Measurements from ENCODE around the gene ANTXR1. TPM values are rescaled to one million over a fixed set of nuclear protein-coding genes. Genes with fewer than 3 reads are reported as not detected.

Gene ANTXR1
- total and polyA plus RNA-seq, 2 experiments from 2014 or later, result 128 to 191 TPM

- no peaks in the 10 kb centered on the region for H3K36me3 ChIP-seq (ENCODE audit: low read depth)
- no peaks in the 10 kb centered on the region for H3K79me2 ChIP-seq (ENCODE audit: insufficient read depth)
- no peak overlapping the region for H3K27ac ChIP-seq
- no peak overlapping the region for H3K4me2 ChIP-seq (ENCODE audit: unreplicated experiment)
- H3K4me3 ChIP-seq, result no peak overlapping the region
- H3K9ac ChIP-seq, result no peak overlapping the region
- TF ChIP-seq EZH2phosphoT487 (IDR thresholded peaks at IDR 0.05; ENCODE audit: insufficient read depth, low read depth), result no peak
- no peak for TF ChIP-seq EZH2 (IDR thresholded peaks at IDR 0.05; ENCODE audit: insufficient read depth, poor library complexity, severe bottlenecking)
- no peaks in the 10 kb centered on the region for H3K9me3 ChIP-seq (ENCODE audit: low read depth)
- H3K4me1 ChIP-seq (ENCODE audit: insufficient read depth), result no peaks in the 10 kb centered on the region
- 76 to 79% methylated on average over 5 of the region's 5 CpGs for WGBS, 2 experiments (ENCODE audit: low coverage in 1 of 2, low lambda C conversion rate in 2 of 2, missing lambda C conversion rate in 2 of 2)
- no peak for DNase-seq
- in situ Hi-C loops (cut with MboI), result no loop called here
- H3F3A ChIP-seq (ENCODE audit: insufficient read depth), result no peaks in the 10 kb centered on the region
- H3K27me3 ChIP-seq (replicated peaks; ENCODE audit: insufficient read depth), result no peaks in the 10 kb centered on the region
- H3K9me2 ChIP-seq (ENCODE audit: insufficient read depth), result no peaks in the 10 kb centered on the region
- H4K20me1 ChIP-seq (ENCODE audit: insufficient read depth), result no peaks in the 10 kb centered on the region
- H2AFZ ChIP-seq, result no peak overlapping the region
Observed at GRCh38 chr2:68989035-68989434, 23.9 kb upstream of the ANTXR1 start.

- no peaks in the 10 kb centered on the region for H3K36me3 ChIP-seq (ENCODE audit: low read depth)
- no peak overlapping the region for H2AFZ ChIP-seq
- TF ChIP-seq EZH2 (IDR thresholded peaks at IDR 0.05; ENCODE audit: insufficient read depth, poor library complexity, severe bottlenecking), result no peak
- no peak for TF ChIP-seq EZH2phosphoT487 (IDR thresholded peaks at IDR 0.05; ENCODE audit: insufficient read depth, low read depth)
- no peak overlapping the region for H3K27ac ChIP-seq
- in situ Hi-C loops (cut with MboI), result no loop called here
- peaks cover 13% of the 10 kb centered on the region; the same call in 1 of the 2 replicates for H3F3A ChIP-seq (ENCODE audit: insufficient read depth)
- H3K9ac ChIP-seq, result no peak overlapping the region
- no peaks in the 10 kb centered on the region for H3K9me2 ChIP-seq (ENCODE audit: insufficient read depth)
- H3K4me3 ChIP-seq, result no peak overlapping the region
- no peak for DNase-seq
- no peaks in the 10 kb centered on the region for H3K9me3 ChIP-seq (ENCODE audit: low read depth)
- H4K20me1 ChIP-seq (ENCODE audit: insufficient read depth), result no peaks in the 10 kb centered on the region
- H3K79me2 ChIP-seq (ENCODE audit: insufficient read depth), result no peaks in the 10 kb centered on the region
- WGBS, 2 experiments (ENCODE audit: low coverage in 1 of 2, low lambda C conversion rate in 2 of 2, missing lambda C conversion rate in 2 of 2), result 77 to 87% methylated on average over 5 of the region's 5 CpGs
- peaks cover 23% of the 10 kb centered on the region for H3K4me1 ChIP-seq (ENCODE audit: insufficient read depth)
- no peak overlapping the region for H3K4me2 ChIP-seq (ENCODE audit: unreplicated experiment)
- no peaks in the 10 kb centered on the region for H3K27me3 ChIP-seq (replicated peaks; ENCODE audit: insufficient read depth)
Observed at GRCh38 chr2:68992341-68992740, 20.6 kb upstream of the ANTXR1 start.

- Histone ChIP-seq H4K20me1 (ENCODE audit: insufficient read depth) (no peaks in the 10 kb centered on the region), H3F3A (ENCODE audit: insufficient read depth) (peaks cover 13% of the 10 kb centered on the region; the same call in 1 of the 2 replicates), H3K4me1 (ENCODE audit: insufficient read depth) (peaks cover 28% of the 10 kb centered on the region), H3K9me3 (ENCODE audit: low read depth) (no peaks in the 10 kb centered on the region), H3K79me2 (ENCODE audit: insufficient read depth) (no peaks in the 10 kb centered on the region), H3K27me3 (replicated peaks; ENCODE audit: insufficient read depth) (no peaks in the 10 kb centered on the region), H3K27ac (no peak overlapping the region), H3K36me3 (ENCODE audit: low read depth) (no peaks in the 10 kb centered on the region), H3K4me3 (no peak overlapping the region), H3K9ac (no peak overlapping the region), H3K4me2 (ENCODE audit: unreplicated experiment) (no peak overlapping the region), H3K9me2 (ENCODE audit: insufficient read depth) (no peaks in the 10 kb centered on the region), H2AFZ (no peak overlapping the region)
- 75 to 81% methylated on average over 3 of the region's 3 CpGs for WGBS, 2 experiments (ENCODE audit: low coverage in 1 of 2, low lambda C conversion rate in 2 of 2, missing lambda C conversion rate in 2 of 2)
- in situ Hi-C loops (cut with MboI), result no loop called here
- no peak for DNase-seq
- TF ChIP-seq EZH2 (IDR thresholded peaks at IDR 0.05; ENCODE audit: insufficient read depth, poor library complexity, severe bottlenecking) (no peak), EZH2phosphoT487 (IDR thresholded peaks at IDR 0.05; ENCODE audit: insufficient read depth, low read depth) (no peak)
Observed at GRCh38 chr2:68992933-68993332, 20.0 kb upstream of the ANTXR1 start.

- Histone ChIP-seq H3K79me2 (ENCODE audit: insufficient read depth) (no peaks in the 10 kb centered on the region), H2AFZ (no peak overlapping the region), H3K4me3 (no peak overlapping the region), H3K4me2 (ENCODE audit: unreplicated experiment) (no peak overlapping the region), H3K9ac (no peak overlapping the region), H3K27me3 (replicated peaks; ENCODE audit: insufficient read depth) (no peaks in the 10 kb centered on the region), H3K27ac (no peak overlapping the region), H3F3A (ENCODE audit: insufficient read depth) (peaks cover 13% of the 10 kb centered on the region; the same call in 1 of the 2 replicates), H3K9me2 (ENCODE audit: insufficient read depth) (no peaks in the 10 kb centered on the region), H4K20me1 (ENCODE audit: insufficient read depth) (no peaks in the 10 kb centered on the region), H3K36me3 (ENCODE audit: low read depth) (no peaks in the 10 kb centered on the region), H3K4me1 (ENCODE audit: insufficient read depth) (peaks cover 28% of the 10 kb centered on the region), H3K9me3 (ENCODE audit: low read depth) (no peaks in the 10 kb centered on the region)
- WGBS, 2 experiments (ENCODE audit: low coverage in 1 of 2, low lambda C conversion rate in 2 of 2, missing lambda C conversion rate in 2 of 2), result 88% methylated on average over 7 of the region's 7 CpGs
- TF ChIP-seq EZH2 (IDR thresholded peaks at IDR 0.05; ENCODE audit: insufficient read depth, poor library complexity, severe bottlenecking), result no peak
- no peak for TF ChIP-seq EZH2phosphoT487 (IDR thresholded peaks at IDR 0.05; ENCODE audit: insufficient read depth, low read depth)
- in situ Hi-C loops (cut with MboI), result no loop called here
- no peak for DNase-seq
Observed at GRCh38 chr2:68993660-68994059, 19.3 kb upstream of the ANTXR1 start.

GRCh38 chr2:68994864-68995263, 18.1 kb upstream of the ANTXR1 start:
- Histone ChIP-seq H3K36me3 (ENCODE audit: low read depth) (no peaks in the 10 kb centered on the region), H3K4me3 (no peak overlapping the region), H3K9ac (no peak overlapping the region), H3K9me2 (ENCODE audit: insufficient read depth) (no peaks in the 10 kb centered on the region), H3K4me2 (ENCODE audit: unreplicated experiment) (peak overlapping the region; percentile 29), H3K4me1 (ENCODE audit: insufficient read depth) (peaks cover 28% of the 10 kb centered on the region), H3K79me2 (ENCODE audit: insufficient read depth) (no peaks in the 10 kb centered on the region), H3K9me3 (ENCODE audit: low read depth) (no peaks in the 10 kb centered on the region), H3K27me3 (replicated peaks; ENCODE audit: insufficient read depth) (no peaks in the 10 kb centered on the region), H2AFZ (no peak overlapping the region), H4K20me1 (ENCODE audit: insufficient read depth) (no peaks in the 10 kb centered on the region), H3F3A (ENCODE audit: insufficient read depth) (peaks cover 13% of the 10 kb centered on the region; the same call in 1 of the 2 replicates), H3K27ac (no peak overlapping the region)
- no peak for TF ChIP-seq EZH2phosphoT487 (IDR thresholded peaks at IDR 0.05; ENCODE audit: insufficient read depth, low read depth)
- no peak for TF ChIP-seq EZH2 (IDR thresholded peaks at IDR 0.05; ENCODE audit: insufficient read depth, poor library complexity, severe bottlenecking)
- in situ Hi-C loops (cut with MboI), result no loop called here
- peak; percentile 93 for DNase-seq
- WGBS, 2 experiments (ENCODE audit: low coverage in 1 of 2, low lambda C conversion rate in 2 of 2, missing lambda C conversion rate in 2 of 2), result 4% methylated on average over 4 of the region's 4 CpGs
